ENCODE results near the gene SLC49A3.
"Not testable (repeated sequence)": the region's sequence is repeated elsewhere in the genome, so short reads cannot be mapped to it uniquely, and the experiment has no call there.

The SLC49A3 gene

GRCh38 chr4:703336-704197, 14.6 kb upstream of the SLC49A3 start:
- DNase-seq (ENCODE audit: low read depth, low spot score), result no peak

GRCh38 chr4:702618-703048, 13.7 kb upstream of the SLC49A3 start:
- DNase-seq (ENCODE audit: low read depth, low spot score), result no peak

GRCh38 chr4:700587-701264, 11.8 kb upstream of the SLC49A3 start:
- no peak for DNase-seq (ENCODE audit: low read depth, low spot score)

GRCh38 chr4:699816-700580, 11.0 kb upstream of the SLC49A3 start:
- DNase-seq (ENCODE audit: low read depth, low spot score), result no peak

- not testable (repeated sequence) for DNase-seq (ENCODE audit: low read depth, low spot score)
Observed at GRCh38 chr4:694341-694940, 5.5 kb upstream of the SLC49A3 start.

GRCh38 chr4:692771-693554, 4.0 kb upstream of the SLC49A3 start:
- DNase-seq (ENCODE audit: low read depth, low spot score), result no peak

- no peak for DNase-seq (ENCODE audit: low read depth, low spot score)
Observed at GRCh38 chr4:689723-690122, 772 bp upstream of the SLC49A3 start.

- no peak for DNase-seq (ENCODE audit: low read depth, low spot score)
Observed at GRCh38 chr4:687971-688853, 739 bp downstream of the SLC49A3 start.

- peak; percentile 77 for DNase-seq (ENCODE audit: low read depth, low spot score)
Observed at GRCh38 chr4:687048-687970, 1.6 kb downstream of the SLC49A3 start.

GRCh38 chr4:686413-687040, 2.4 kb downstream of the SLC49A3 start:
- no peak for DNase-seq (ENCODE audit: low read depth, low spot score)

GRCh38 chr4:685679-686412, 3.1 kb downstream of the SLC49A3 start:
- DNase-seq (ENCODE audit: low read depth, low spot score), result no peak

GRCh38 chr4:684623-685327, 4.2 kb downstream of the SLC49A3 start:
- DNase-seq (ENCODE audit: low read depth, low spot score), result no peak

- DNase-seq (ENCODE audit: low read depth, low spot score), result peak; percentile 81
Observed at GRCh38 chr4:683982-684622, 4.8 kb downstream of the SLC49A3 start.

- DNase-seq (ENCODE audit: low read depth, low spot score), result no peak
Observed at GRCh38 chr4:683247-683897, 5.6 kb downstream of the SLC49A3 start.

GRCh38 chr4:682490-683172, 6.3 kb downstream of the SLC49A3 start:
- DNase-seq (ENCODE audit: low read depth, low spot score), result no peak
